SU-DHL-6 (cell line): ENCODE results near the gene GSTO2.

Experiments
- EZH2phosphoT487 ChIP-seq: fragments of 200-600 bp; sonication (generic), shearing (Covaris generic); conservative IDR thresholded peaks from 2 replicates; pipeline ENCODE4 v1.6.1; 2018; ENCODE audit warnings: mild to moderate bottlenecking, antibody characterized with exemption, low read length, moderate library complexity, mixed read lengths
- TF ChIP-seq, protein P1 (sequence below): fragments of 200-600 bp; sonication (generic); IDR thresholded peaks from one replicate; pipeline ENCODE4 v1.5.1; 2017; ENCODE audit warnings: antibody characterized with exemption, mild to moderate bottlenecking, low read length, moderate library complexity; ENCODE audit not compliant: insufficient read depth, poor library complexity, severe bottlenecking

- TF ChIP-seq EZH2phosphoT487: no peak
- TF ChIP-seq, protein P1, sequence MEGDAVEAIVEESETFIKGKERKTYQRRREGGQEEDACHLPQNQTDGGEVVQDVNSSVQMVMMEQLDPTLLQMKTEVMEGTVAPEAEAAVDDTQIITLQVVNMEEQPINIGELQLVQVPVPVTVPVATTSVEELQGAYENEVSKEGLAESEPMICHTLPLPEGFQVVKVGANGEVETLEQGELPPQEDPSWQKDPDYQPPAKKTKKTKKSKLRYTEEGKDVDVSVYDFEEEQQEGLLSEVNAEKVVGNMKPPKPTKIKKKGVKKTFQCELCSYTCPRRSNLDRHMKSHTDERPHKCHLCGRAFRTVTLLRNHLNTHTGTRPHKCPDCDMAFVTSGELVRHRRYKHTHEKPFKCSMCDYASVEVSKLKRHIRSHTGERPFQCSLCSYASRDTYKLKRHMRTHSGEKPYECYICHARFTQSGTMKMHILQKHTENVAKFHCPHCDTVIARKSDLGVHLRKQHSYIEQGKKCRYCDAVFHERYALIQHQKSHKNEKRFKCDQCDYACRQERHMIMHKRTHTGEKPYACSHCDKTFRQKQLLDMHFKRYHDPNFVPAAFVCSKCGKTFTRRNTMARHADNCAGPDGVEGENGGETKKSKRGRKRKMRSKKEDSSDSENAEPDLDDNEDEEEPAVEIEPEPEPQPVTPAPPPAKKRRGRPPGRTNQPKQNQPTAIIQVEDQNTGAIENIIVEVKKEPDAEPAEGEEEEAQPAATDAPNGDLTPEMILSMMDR: no peak
Measured at GRCh38 chr10:104231784-104232612, 37.0 kb upstream of the GSTO2 start, which contains the start of gene CFAP43.
